ENCODE measurements around the gene SCML1. TPM values are rescaled to one million over a fixed set of nuclear protein-coding genes. Genes with fewer than 3 reads are reported as not detected.

Gene SCML1
- total RNA-seq, 1 experiment from 2014 or later = 2.7 TPM

GRCh38 chrX:17689971-17690409, 47.3 kb upstream of the SCML1 start:
- Histone ChIP-seq H3K27me3 (ENCODE audit: insufficient read depth, low read length) (no peaks in the 10 kb centered on the region), H3K36me3 (ENCODE audit: control insufficient read depth in 1 of 2, insufficient read depth in 2 of 2, low read length in 2 of 2) (no peaks in the 10 kb centered on the region), H3K27ac (ENCODE audit: low read depth, low read length) (no peak overlapping the region), H3K9ac (ENCODE audit: low read length) (no peak overlapping the region), H2AFZ (ENCODE audit: low read depth, low read length, poor library complexity, severe bottlenecking) (no peak overlapping the region), H4K20me1 (ENCODE audit: insufficient read depth) (no peaks in the 10 kb centered on the region; the same call in 1 of the 2 replicates), H3K4me2 (ENCODE audit: low read length) (no peak overlapping the region), H3K9me2 (ENCODE audit: insufficient read depth) (no peaks in the 10 kb centered on the region), H3K79me2 (ENCODE audit: insufficient read depth, low read length) (no peaks in the 10 kb centered on the region), H3K4me1 (ENCODE audit: control insufficient read depth in 1 of 2, insufficient read depth in 2 of 2, low read length in 2 of 2) (no peaks in the 10 kb centered on the region), H3K9me3 (ENCODE audit: control insufficient read depth in 1 of 2, insufficient read depth in 1 of 2, low read depth in 1 of 2, low read length in 2 of 2) (no peaks in the 10 kb centered on the region), H3K4me3 (replicated peaks in 1 of 2; ENCODE audit: low read depth in 1 of 2, low read length in 2 of 2) (no peak overlapping the region)
- BruUV-seq (replicated peaks) = no TSS peak
- DNase-seq (ENCODE audit: low read depth, low spot score) (peak; percentile 16), ATAC-seq (peak; percentile 74; the same call in 1 of the 2 replicates)
- CTCF ChIA-PET = interaction anchor here (1.0 kb wide), 1 partner anchor 448 kb away, joined by 4 read pairs; no protein-coding TSS in a partner anchor
- POLR2A ChIA-PET = no interaction called here
- RAD21 ChIA-PET (ENCODE audit: low non-redundant PET in 1 of 2, low total read pairs in 2 of 2, uncharacterized antibody in 2 of 2, unreplicated experiment in 2 of 2) = no interaction called here
- TF ChIP-seq FOSL1 (IDR thresholded peaks at IDR 0.05; ENCODE audit: low read depth) (no peak), POLR2AphosphoS5 (IDR thresholded peaks at IDR 0.05; ENCODE audit: low read depth, low read length) (no peak), SRF (IDR thresholded peaks at IDR 0.05; ENCODE audit: low read depth) (no peak), RAD21 (IDR thresholded peaks at IDR 0.05; ENCODE audit: low read depth) (peak; percentile 75), CTCF (IDR thresholded peaks at IDR 0.05 in 2 of 3, conservative IDR thresholded peaks at IDR 0.05 in 1 of 3; ENCODE audit: borderline replicate concordance in 1 of 3, insufficient read depth in 1 of 3, low read depth in 2 of 3, low read length in 2 of 3) (peak; percentile 47 to 55 (median 52); a peak in 5 of 6 replicates)
- intact Hi-C loops (cut with micrococcal nuclease) = loop anchor here (1.0 to 5.0 kb wide), 5 partner anchors 155 to 568 kb away; partner anchors contain the start of gene NHS

GRCh38 chrX:17692709-17693346, 44.5 kb upstream of the SCML1 start:
- Histone ChIP-seq H3K27ac (ENCODE audit: low read depth, low read length) (no peak overlapping the region), H4K20me1 (ENCODE audit: insufficient read depth) (no peaks in the 10 kb centered on the region; the same call in 1 of the 2 replicates), H3K79me2 (ENCODE audit: insufficient read depth, low read length) (no peaks in the 10 kb centered on the region), H3K9ac (ENCODE audit: low read length) (no peak overlapping the region), H3K4me1 (ENCODE audit: control insufficient read depth in 1 of 2, insufficient read depth in 2 of 2, low read length in 2 of 2) (no peaks in the 10 kb centered on the region), H3K9me3 (ENCODE audit: control insufficient read depth in 1 of 2, insufficient read depth in 1 of 2, low read depth in 1 of 2, low read length in 2 of 2) (no peaks in the 10 kb centered on the region), H3K4me3 (replicated peaks in 1 of 2; ENCODE audit: low read depth in 1 of 2, low read length in 2 of 2) (no peak overlapping the region), H3K36me3 (ENCODE audit: control insufficient read depth in 1 of 2, insufficient read depth in 2 of 2, low read length in 2 of 2) (no peaks in the 10 kb centered on the region), H3K4me2 (ENCODE audit: low read length) (no peak overlapping the region), H2AFZ (ENCODE audit: low read depth, low read length, poor library complexity, severe bottlenecking) (no peak overlapping the region), H3K9me2 (ENCODE audit: insufficient read depth) (no peaks in the 10 kb centered on the region), H3K27me3 (ENCODE audit: insufficient read depth, low read length) (no peaks in the 10 kb centered on the region)
- CTCF ChIA-PET = no interaction called here
- DNase-seq (ENCODE audit: low read depth, low spot score) (no peak), ATAC-seq (no peak)
- intact Hi-C loops (cut with micrococcal nuclease) = loop anchor here (5.0 kb wide), 2 partner anchors 316 to 571 kb away; partner anchors contain the start of gene NHS
- POLR2A ChIA-PET = no interaction called here
- RAD21 ChIA-PET (ENCODE audit: low non-redundant PET in 1 of 2, low total read pairs in 2 of 2, uncharacterized antibody in 2 of 2, unreplicated experiment in 2 of 2) = no interaction called here
- no TSS peak for BruUV-seq (replicated peaks)
- TF ChIP-seq ZBTB33 (IDR thresholded peaks at IDR 0.05; ENCODE audit: extremely low read depth, insufficient replicate concordance, low read length) (no peak), POLR2A (IDR thresholded peaks at IDR 0.05; ENCODE audit: borderline replicate concordance, extremely low read depth, insufficient read depth, insufficient read length) (no peak), CBX3 (IDR thresholded peaks at IDR 0.05; ENCODE audit: low read depth) (no peak), EZH2phosphoT487 (IDR thresholded peaks at IDR 0.05; ENCODE audit: borderline replicate concordance) (no peak), YY1 (IDR thresholded peaks at IDR 0.05; ENCODE audit: extremely low read depth, insufficient replicate concordance, low read depth, low read length) (no peak), EGR1 (IDR thresholded peaks at IDR 0.05; ENCODE audit: low read depth) (no peak), CTCF (IDR thresholded peaks at IDR 0.05 in 2 of 3, conservative IDR thresholded peaks at IDR 0.05 in 1 of 3; ENCODE audit: borderline replicate concordance in 1 of 3, insufficient read depth in 1 of 3, low read depth in 2 of 3, low read length in 2 of 3) (no peak), ZFX (IDR thresholded peaks at IDR 0.05) (no peak)

Data from HCT116 (cell line).